Measurements from ENCODE around the gene NF1. TPM values are rescaled to one million over a fixed set of nuclear protein-coding genes. Genes with fewer than 3 reads are reported as not detected.

Gene NF1
- total RNA-seq, 1 donor from 2014 or later = 53.1 TPM

GRCh38 chr17:31385428-31386285 lies 290.9 kb downstream of the NF1 start:
- ATAC-seq (no peak), DNase-seq (no peak)
- peaks cover 11% of the 10 kb centered on the region for H3K27me3 ChIP-seq (ENCODE audit: low read depth)
- no peaks in the 10 kb centered on the region for H3K9me3 ChIP-seq
- TF ChIP-seq CTCF (IDR thresholded peaks at IDR 0.05) = no peak
- peaks cover 13% of the 10 kb centered on the region for H3K36me3 ChIP-seq
- no peak overlapping the region for H3K4me3 ChIP-seq
- H3K4me1 ChIP-seq = no peaks in the 10 kb centered on the region
- intact Hi-C loops (cut with DNase I) = no loop called here
- H3K27ac ChIP-seq = no peak overlapping the region

GRCh38 chr17:31386542-31387075 lies 291.8 kb downstream of the NF1 start:
- intact Hi-C loops (cut with DNase I) = no loop called here
- Histone ChIP-seq H3K36me3 (peaks cover 12% of the 10 kb centered on the region), H3K27me3 (ENCODE audit: low read depth) (peaks cover 18% of the 10 kb centered on the region), H3K9me3 (no peaks in the 10 kb centered on the region), H3K27ac (no peak overlapping the region), H3K4me3 (no peak overlapping the region), H3K4me1 (peaks cover 6% of the 10 kb centered on the region)
- no peak for ATAC-seq
- TF ChIP-seq CTCF (IDR thresholded peaks at IDR 0.05) = no peak
- DNase-seq = no peak

- ATAC-seq (no peak), DNase-seq (no peak)
- no peak overlapping the region for H3K4me3 ChIP-seq
- H3K36me3 ChIP-seq = peaks cover 3% of the 10 kb centered on the region
- peaks cover 25% of the 10 kb centered on the region for H3K27me3 ChIP-seq (ENCODE audit: low read depth)
- intact Hi-C loops (cut with DNase I) = no loop called here
- H3K27ac ChIP-seq = no peak overlapping the region
- H3K9me3 ChIP-seq = no peaks in the 10 kb centered on the region
- H3K4me1 ChIP-seq = peaks cover 12% of the 10 kb centered on the region
- TF ChIP-seq CTCF (IDR thresholded peaks at IDR 0.05) = no peak
Measured at GRCh38 chr17:31387438-31387837, 292.7 kb downstream of the NF1 start.

GRCh38 chr17:31388351-31388750 lies 293.6 kb downstream of the NF1 start:
- TF ChIP-seq CTCF (IDR thresholded peaks at IDR 0.05) = no peak
- peaks cover 13% of the 10 kb centered on the region for H3K4me1 ChIP-seq
- H3K27me3 ChIP-seq (ENCODE audit: low read depth) = peaks cover 35% of the 10 kb centered on the region
- H3K4me3 ChIP-seq = no peak overlapping the region
- no peaks in the 10 kb centered on the region for H3K36me3 ChIP-seq
- H3K27ac ChIP-seq = no peak overlapping the region
- ATAC-seq (no peak), DNase-seq (no peak)
- intact Hi-C loops (cut with DNase I) = no loop called here
- no peaks in the 10 kb centered on the region for H3K9me3 ChIP-seq

GRCh38 chr17:31388770-31389656 lies 294.2 kb downstream of the NF1 start:
- Histone ChIP-seq H3K27ac (no peak overlapping the region), H3K4me1 (peaks cover 13% of the 10 kb centered on the region), H3K36me3 (no peaks in the 10 kb centered on the region), H3K27me3 (ENCODE audit: low read depth) (peaks cover 41% of the 10 kb centered on the region), H3K9me3 (no peaks in the 10 kb centered on the region), H3K4me3 (no peak overlapping the region)
- ATAC-seq (peak; percentile 41 to 44), DNase-seq (no peak)
- TF ChIP-seq CTCF (IDR thresholded peaks at IDR 0.05) = peak; percentile 61
- intact Hi-C loops (cut with DNase I) = no loop called here

Measured in lower lobe of right lung (tissue), 2 donors.